ENCODE data around the gene ZSWIM1. TPM values are rescaled to one million over a fixed set of nuclear protein-coding genes. Genes with fewer than 3 reads are reported as not detected.

The ZSWIM1 gene
- total and polyA plus RNA-seq, 2 of the 13 experiments (the other 11 are each of a cell fraction or from before 2014, with no cell fraction given) = 9.5 to 11.7 TPM

DNA sequence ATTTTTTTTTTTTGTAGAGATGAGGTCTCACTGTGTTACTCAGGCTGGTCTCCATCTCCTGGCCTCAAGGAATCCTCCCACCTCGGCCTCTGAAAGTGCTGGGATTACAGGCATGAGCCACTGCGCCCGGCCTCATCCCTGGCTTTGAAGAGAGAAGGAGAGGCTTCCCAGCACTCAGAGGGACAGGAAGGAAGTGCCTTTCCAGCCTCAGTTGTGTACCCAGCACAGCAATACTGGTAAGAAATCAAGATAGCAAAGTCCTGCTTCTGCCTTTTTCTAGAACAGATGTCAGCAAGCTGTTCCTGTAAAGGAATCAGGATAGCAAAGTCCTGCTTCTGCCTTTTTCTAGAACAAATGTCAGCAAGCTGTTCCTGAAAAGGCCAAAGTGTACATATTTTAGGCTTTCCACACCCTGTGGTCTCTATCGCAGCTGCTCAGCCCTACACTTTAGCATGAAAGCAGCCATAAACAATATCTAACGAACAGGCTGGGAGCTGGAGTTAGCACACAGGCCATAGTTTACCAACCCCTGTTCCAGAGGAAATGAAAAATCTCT is 37.2 kb downstream of the ZSWIM1 start (continued):
- no peak for TF ChIP-seq ZNF816 (CRISPR knock-in tag; IDR thresholded peaks at IDR 0.05; ENCODE audit: borderline replicate concordance)
- no peak for TF ChIP-seq ZSCAN5A (CRISPR knock-in tag; IDR thresholded peaks at IDR 0.05; ENCODE audit: borderline replicate concordance)
- TF ChIP-seq SMAD3 (CRISPR knock-in tag; IDR thresholded peaks at IDR 0.05) = no peak
- 0 out of 2 replicates have a peak, but pooled peaks have one; percentile 10 for TF ChIP-seq THAP11 (CRISPR knock-in tag; IDR thresholded peaks at IDR 0.05)
- TF ChIP-seq, protein P1, sequence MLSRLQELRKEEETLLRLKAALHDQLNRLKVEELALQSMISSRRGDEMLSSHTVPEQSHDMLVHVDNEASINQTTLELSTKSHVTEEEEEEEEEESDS (CRISPR knock-in tag; IDR thresholded peaks at IDR 0.05; ENCODE audit: borderline replicate concordance) = no peak
- TF ChIP-seq, protein P2, sequence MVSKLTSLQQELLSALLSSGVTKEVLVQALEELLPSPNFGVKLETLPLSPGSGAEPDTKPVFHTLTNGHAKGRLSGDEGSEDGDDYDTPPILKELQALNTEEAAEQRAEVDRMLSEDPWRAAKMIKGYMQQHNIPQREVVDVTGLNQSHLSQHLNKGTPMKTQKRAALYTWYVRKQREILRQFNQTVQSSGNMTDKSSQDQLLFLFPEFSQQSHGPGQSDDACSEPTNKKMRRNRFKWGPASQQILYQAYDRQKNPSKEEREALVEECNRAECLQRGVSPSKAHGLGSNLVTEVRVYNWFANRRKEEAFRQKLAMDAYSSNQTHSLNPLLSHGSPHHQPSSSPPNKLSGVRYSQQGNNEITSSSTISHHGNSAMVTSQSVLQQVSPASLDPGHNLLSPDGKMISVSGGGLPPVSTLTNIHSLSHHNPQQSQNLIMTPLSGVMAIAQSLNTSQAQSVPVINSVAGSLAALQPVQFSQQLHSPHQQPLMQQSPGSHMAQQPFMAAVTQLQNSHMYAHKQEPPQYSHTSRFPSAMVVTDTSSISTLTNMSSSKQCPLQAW (CRISPR knock-in tag; IDR thresholded peaks at IDR 0.05) = 0 out of 2 replicates have a peak, but pooled peaks have one; percentile 46
- TF ChIP-seq GABPA (IDR thresholded peaks at IDR 0.05; ENCODE audit: low read depth, low read length) = no peak
- TF ChIP-seq GABPA (CRISPR knock-in tag; IDR thresholded peaks at IDR 0.05; ENCODE audit: low read depth) = peak; percentile 35; the same call in 1 of the 2 replicates
- TF ChIP-seq MED13 (CRISPR knock-in tag; IDR thresholded peaks at IDR 0.05) = no peak
- TF ChIP-seq, protein P3, sequence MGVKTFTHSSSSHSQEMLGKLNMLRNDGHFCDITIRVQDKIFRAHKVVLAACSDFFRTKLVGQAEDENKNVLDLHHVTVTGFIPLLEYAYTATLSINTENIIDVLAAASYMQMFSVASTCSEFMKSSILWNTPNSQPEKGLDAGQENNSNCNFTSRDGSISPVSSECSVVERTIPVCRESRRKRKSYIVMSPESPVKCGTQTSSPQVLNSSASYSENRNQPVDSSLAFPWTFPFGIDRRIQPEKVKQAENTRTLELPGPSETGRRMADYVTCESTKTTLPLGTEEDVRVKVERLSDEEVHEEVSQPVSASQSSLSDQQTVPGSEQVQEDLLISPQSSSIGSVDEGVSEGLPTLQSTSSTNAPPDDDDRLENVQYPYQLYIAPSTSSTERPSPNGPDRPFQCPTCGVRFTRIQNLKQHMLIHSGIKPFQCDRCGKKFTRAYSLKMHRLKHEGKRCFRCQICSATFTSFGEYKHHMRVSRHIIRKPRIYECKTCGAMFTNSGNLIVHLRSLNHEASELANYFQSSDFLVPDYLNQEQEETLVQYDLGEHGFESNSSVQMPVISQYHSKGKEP (CRISPR knock-in tag; IDR thresholded peaks at IDR 0.05) = no peak
- no peak for TF ChIP-seq RFX3 (CRISPR knock-in tag; IDR thresholded peaks at IDR 0.05)
- no peak for TF ChIP-seq SKI (IDR thresholded peaks at IDR 0.05; ENCODE audit: partially characterized antibody)
- 0 out of 2 replicates have a peak, but pooled peaks have one; percentile 9 for TF ChIP-seq ZNF513 (CRISPR knock-in tag; conservative IDR thresholded peaks at IDR 0.05)
- TF ChIP-seq MXD3 (CRISPR knock-in tag; IDR thresholded peaks at IDR 0.05) = no peak
- no peak; the same call in 1 of the 2 replicates for TF ChIP-seq ZNF121 (CRISPR knock-in tag; IDR thresholded peaks at IDR 0.05)
- TF ChIP-seq THYN1 (CRISPR knock-in tag; IDR thresholded peaks at IDR 0.05; ENCODE audit: borderline replicate concordance, low read depth) = no peak
- TF ChIP-seq ZMYM2 (CRISPR knock-in tag; IDR thresholded peaks at IDR 0.05) = no peak
- TF ChIP-seq DPF2 (CRISPR knock-in tag; IDR thresholded peaks at IDR 0.05; ENCODE audit: borderline replicate concordance, low read depth) = no peak
- TF ChIP-seq SOX5 (CRISPR knock-in tag; IDR thresholded peaks at IDR 0.05; ENCODE audit: borderline replicate concordance) = no peak
- TF ChIP-seq PPARG (CRISPR knock-in tag; conservative IDR thresholded peaks at IDR 0.05) = no peak
- no peak for TF ChIP-seq HNRNPK (IDR thresholded peaks at IDR 0.05; ENCODE audit: low read depth, low read length, poor library complexity, severe bottlenecking)
- no peak for TF ChIP-seq SMARCE1 (IDR thresholded peaks at IDR 0.05; ENCODE audit: borderline replicate concordance)
- no peak for TF ChIP-seq ZFP36 (IDR thresholded peaks at IDR 0.05; ENCODE audit: borderline replicate concordance, low read depth, low read length, partially characterized antibody)
- no peak for TF ChIP-seq ZNF441 (CRISPR knock-in tag; IDR thresholded peaks at IDR 0.05; ENCODE audit: borderline replicate concordance)
- TF ChIP-seq RFX1 (IDR thresholded peaks at IDR 0.05) = no peak
